ENCODE measurements around the gene KDELR1.

- TF ChIP-seq GLIS3 (CRISPR knock-in tag; IDR thresholded peaks at IDR 0.05) (no peak), TOX (CRISPR knock-in tag; IDR thresholded peaks at IDR 0.05; ENCODE audit: borderline replicate concordance) (no peak), ZFP3 (CRISPR knock-in tag; IDR thresholded peaks at IDR 0.05) (no peak), RARB (CRISPR knock-in tag; IDR thresholded peaks at IDR 0.05) (no peak), BACH2 (CRISPR knock-in tag; IDR thresholded peaks at IDR 0.05; ENCODE audit: borderline replicate concordance) (no peak), TCF4 (CRISPR knock-in tag; IDR thresholded peaks at IDR 0.05; ENCODE audit: borderline replicate concordance) (no peak), CREB5 (CRISPR knock-in tag; IDR thresholded peaks at IDR 0.05; ENCODE audit: low read depth) (no peak), ZNF70 (CRISPR knock-in tag; IDR thresholded peaks at IDR 0.05) (no peak), PATZ1 (CRISPR knock-in tag; IDR thresholded peaks at IDR 0.05; ENCODE audit: borderline replicate concordance) (no peak), ARNTL (CRISPR knock-in tag; IDR thresholded peaks at IDR 0.05; ENCODE audit: borderline replicate concordance, low read depth) (no peak), PPARA (CRISPR knock-in tag; IDR thresholded peaks at IDR 0.05; ENCODE audit: borderline replicate concordance) (no peak), TSHZ2 (CRISPR knock-in tag; IDR thresholded peaks at IDR 0.05) (no peak)
Measured at GRCh38 chr19:48371367-48371766, 20.0 kb downstream of the KDELR1 start.
